D721Med (cell line): Measurements from ENCODE around the gene INMT.

Experiments
- DNase-seq: peaks from one replicate; pipeline ENCODE4 v3.0.0; 2011; ENCODE audit warnings: low spot score; ENCODE audit not compliant: insufficient read length
- FAIRE-seq: peaks from 2 replicates; lab custom pipeline; 2011; peaks lifted over from hg19 to GRCh38; lab: Jason Lieb, UNC
- TF ChIP-seq, protein P1 (sequence below): IDR thresholded peaks from 2 replicates; pipeline ENCODE4 v1.5.1; 2012; ENCODE audit warnings: mild to moderate bottlenecking, control low read depth; ENCODE audit not compliant: insufficient read depth; ENCODE audit errors: missing control alignments

The INMT gene

DNA sequence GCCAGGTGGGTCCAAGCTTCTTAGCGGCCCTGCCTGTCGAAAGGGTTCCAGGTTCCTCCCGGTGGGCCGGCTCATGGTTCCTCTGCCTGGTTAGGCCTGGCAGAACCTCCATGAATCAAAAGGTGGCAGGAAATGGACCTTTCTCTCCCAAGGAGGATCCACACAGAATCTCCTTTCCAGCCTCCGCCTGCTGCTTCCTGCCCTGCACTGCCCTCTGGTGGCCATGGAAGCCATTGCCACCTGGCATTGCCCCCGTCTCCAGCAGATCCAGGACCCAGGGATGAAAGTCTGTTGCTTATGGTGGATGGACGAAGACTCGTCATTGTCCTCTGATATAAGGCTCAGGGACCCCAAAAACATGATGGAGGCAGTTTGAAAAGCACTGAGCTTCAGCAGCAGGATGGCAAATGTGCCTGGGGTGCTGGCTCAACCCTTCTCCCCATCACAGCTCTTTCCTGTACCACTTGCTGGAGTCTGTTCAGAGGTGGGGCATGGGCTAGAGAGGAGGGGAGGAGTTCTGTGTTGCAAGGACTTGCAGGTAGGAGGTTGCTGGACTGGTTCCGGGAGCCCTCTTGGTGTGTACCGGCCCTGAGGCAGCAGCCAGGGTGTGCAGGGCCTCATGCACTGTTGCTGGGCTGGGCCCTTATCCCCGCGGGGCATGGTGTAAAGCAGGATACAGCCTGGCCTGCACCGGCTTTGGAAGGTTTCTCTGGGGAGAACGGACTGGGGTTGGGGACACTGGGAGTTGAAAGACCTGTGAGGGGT, 11.3 kb upstream of the INMT start:
- TF ChIP-seq, protein P1, sequence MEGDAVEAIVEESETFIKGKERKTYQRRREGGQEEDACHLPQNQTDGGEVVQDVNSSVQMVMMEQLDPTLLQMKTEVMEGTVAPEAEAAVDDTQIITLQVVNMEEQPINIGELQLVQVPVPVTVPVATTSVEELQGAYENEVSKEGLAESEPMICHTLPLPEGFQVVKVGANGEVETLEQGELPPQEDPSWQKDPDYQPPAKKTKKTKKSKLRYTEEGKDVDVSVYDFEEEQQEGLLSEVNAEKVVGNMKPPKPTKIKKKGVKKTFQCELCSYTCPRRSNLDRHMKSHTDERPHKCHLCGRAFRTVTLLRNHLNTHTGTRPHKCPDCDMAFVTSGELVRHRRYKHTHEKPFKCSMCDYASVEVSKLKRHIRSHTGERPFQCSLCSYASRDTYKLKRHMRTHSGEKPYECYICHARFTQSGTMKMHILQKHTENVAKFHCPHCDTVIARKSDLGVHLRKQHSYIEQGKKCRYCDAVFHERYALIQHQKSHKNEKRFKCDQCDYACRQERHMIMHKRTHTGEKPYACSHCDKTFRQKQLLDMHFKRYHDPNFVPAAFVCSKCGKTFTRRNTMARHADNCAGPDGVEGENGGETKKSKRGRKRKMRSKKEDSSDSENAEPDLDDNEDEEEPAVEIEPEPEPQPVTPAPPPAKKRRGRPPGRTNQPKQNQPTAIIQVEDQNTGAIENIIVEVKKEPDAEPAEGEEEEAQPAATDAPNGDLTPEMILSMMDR: peak; percentile 99

DNA sequence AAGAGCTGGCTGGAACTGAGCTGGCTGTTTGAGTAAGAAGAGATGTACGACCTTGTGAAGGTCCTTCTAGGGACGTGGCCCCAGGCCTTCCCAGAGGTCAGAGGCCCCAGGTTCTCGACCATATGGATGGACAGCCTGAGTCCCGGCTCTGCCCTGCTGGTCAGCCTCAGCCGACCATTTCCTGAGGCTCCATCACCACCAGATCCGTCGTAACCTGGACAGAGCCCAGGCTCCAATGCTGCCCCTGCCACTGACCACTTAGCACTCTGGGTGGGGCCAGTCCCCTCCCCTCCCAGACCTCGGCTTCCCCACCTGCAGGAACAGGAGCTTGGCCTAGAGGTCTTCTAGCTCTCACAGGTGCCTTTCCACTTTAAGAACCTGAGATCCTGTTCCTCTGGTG, 10.6 kb upstream of the INMT start:
- FAIRE-seq (no peak), DNase-seq (no peak)
- TF ChIP-seq, protein P1: no peak

More for the DNA sequence above, 11.3 kb upstream of the INMT start:
- FAIRE-seq (no peak), DNase-seq (peak; percentile 92)

DNA sequence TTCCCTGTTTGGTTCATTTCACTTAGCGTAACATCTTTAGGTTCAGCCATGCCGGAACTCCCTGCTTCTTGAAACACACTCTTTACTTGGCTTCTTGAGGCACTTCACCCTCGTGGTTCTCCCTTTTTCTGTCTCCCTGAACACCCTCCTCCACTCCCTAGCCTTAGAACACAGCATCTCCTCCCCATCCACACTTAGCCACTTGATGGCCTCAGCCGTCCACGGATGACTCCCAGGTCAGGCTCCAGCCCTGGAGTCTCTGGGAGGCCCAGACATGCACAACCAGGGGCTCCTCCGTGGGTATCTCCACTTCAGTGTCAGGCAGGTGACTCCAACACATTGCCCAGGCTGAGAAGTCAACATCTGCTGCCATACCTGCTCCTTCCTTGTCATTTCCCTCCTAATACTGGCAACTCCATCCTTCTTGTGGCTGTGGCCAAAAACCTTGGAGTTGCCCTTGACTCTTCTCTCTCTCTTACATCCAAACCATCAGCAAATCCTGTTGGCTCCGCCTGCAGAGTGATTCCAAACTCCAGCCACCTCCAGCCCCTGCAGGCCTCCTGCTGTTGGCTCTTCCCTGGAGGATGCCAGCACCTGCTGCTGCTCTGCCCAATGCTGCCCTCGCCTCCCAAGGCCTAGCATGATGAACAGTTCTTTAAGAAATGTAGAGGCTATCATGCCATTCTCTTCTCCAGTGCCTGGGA, 8.4 kb upstream of the INMT start:
- DNase-seq (no peak), FAIRE-seq (no peak)
- TF ChIP-seq, protein P1: no peak

DNA sequence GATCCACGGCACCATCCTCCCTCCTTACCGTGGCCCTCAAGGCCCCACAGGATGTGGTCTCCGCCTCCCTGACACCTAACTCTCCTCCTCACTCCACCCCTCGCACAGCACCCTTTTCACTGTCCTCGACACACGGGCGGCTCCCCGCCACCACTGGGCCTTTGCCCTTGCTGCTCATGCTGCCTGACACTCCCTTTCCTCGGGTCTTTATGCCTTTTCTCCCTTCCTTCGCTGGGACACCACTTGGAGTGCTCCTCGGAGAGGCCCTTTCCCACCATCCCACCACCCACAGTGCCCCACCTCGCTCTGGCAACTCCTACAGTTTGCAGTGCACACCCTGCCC, 7.9 kb upstream of the INMT start:
- no peak for DNase-seq
- TF ChIP-seq, protein P1: no peak
- no peak for FAIRE-seq

DNA sequence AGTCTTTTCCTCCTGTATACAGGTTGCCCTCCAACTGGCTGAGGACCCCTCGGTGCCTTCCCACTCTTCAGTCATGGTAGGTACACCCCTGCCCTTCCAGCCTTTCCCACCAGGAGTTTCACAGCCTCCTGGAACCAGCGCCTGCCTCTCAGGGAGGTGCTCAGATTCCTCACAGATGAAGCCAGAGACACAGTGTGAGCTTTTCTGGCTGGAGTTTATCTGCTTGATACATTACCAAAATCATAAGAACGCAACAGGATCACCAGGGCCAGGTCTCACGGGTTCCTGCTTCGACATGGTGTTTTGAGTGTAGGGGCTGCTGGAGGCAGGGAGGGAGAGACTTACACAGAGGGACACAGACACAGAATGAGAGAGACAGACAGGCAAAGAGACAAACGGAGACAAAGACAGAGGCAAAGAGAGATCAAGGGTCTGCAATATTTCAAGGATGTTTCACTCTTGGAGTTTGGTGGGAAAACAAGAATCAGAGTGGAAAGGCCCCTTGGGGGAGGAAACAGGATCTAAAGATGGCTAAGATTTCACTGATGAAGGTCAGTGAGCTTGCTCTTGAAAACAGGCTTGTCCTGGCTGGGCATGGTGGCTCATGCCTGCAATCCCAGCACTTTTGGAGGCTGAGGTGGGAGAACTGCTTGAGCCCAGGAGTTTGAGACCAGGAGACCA, 6.5 kb upstream of the INMT start:
- FAIRE-seq (no peak), DNase-seq (no peak)
- TF ChIP-seq, protein P1: no peak

DNA sequence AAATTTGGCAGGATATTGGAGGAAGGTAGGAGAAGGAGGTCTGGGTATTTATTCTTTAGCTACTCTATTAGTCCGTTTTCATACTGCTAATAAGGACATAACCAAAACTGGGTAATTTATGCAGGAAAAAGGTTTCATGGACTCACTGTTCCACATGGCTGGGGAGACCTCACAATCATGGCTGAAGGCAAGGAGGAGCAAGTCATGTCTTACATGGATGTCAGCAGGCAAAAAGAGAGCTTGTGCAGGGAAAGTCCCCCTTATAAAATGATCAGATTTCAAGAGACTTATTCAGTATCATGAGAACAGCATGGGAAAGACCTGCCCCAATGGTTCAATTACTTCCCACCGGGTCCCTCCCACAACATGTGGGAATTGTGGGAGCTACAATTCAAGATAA, 1.9 kb upstream of the INMT start:
- FAIRE-seq (no peak), DNase-seq (no peak)
- TF ChIP-seq, protein P1: no peak
